GF-D8 (cell line): Measurements from ENCODE around the gene DHRS4.
"Not testable (repeated sequence)": the region's sequence is repeated elsewhere in the genome, so short reads cannot be mapped to it uniquely, and the experiment has no call there.

Source experiments
- DNase-seq: peaks from one replicate; lab custom pipeline; 2025; lab: John Stamatoyannopoulos, UW

Gene DHRS4

GRCh38 chr14:23941230-23941629 is 12.3 kb upstream of the DHRS4 start:
- no peak for DNase-seq

GRCh38 chr14:23941669-23942068 is 11.9 kb upstream of the DHRS4 start:
- DNase-seq, result no peak

GRCh38 chr14:23942587-23942986 is 11.0 kb upstream of the DHRS4 start:
- DNase-seq, result no peak

GRCh38 chr14:23949069-23949468 is 4.5 kb upstream of the DHRS4 start:
- not testable (repeated sequence) for DNase-seq

- no peak for DNase-seq
Observed at GRCh38 chr14:23950411-23951135, 3.0 kb upstream of the DHRS4 start.

GRCh38 chr14:23951136-23951466 is 2.5 kb upstream of the DHRS4 start:
- not testable (repeated sequence) for DNase-seq

GRCh38 chr14:23951590-23952201 is 1.9 kb upstream of the DHRS4 start:
- DNase-seq, result no peak

- not testable (repeated sequence) for DNase-seq
Observed at GRCh38 chr14:23953116-23953463, 480 bp upstream of the DHRS4 start.

- DNase-seq, result not testable (repeated sequence)
Observed at GRCh38 chr14:23954279-23954614, 677 bp downstream of the DHRS4 start.

GRCh38 chr14:23954965-23955364 is 1.4 kb downstream of the DHRS4 start:
- DNase-seq, result not testable (repeated sequence)

- not testable (repeated sequence) for DNase-seq
Observed at GRCh38 chr14:23955811-23956210, 2.2 kb downstream of the DHRS4 start.

- not testable (repeated sequence) for DNase-seq
Observed at GRCh38 chr14:23957913-23958569, 4.5 kb downstream of the DHRS4 start.

GRCh38 chr14:23960899-23961298 is 7.3 kb downstream of the DHRS4 start:
- not testable (repeated sequence) for DNase-seq

GRCh38 chr14:23961704-23962103 is 8.1 kb downstream of the DHRS4 start:
- not testable (repeated sequence) for DNase-seq

GRCh38 chr14:23969130-23969480 is 15.5 kb downstream of the DHRS4 start:
- not testable (repeated sequence) for DNase-seq

- not testable (repeated sequence) for DNase-seq
Observed at GRCh38 chr14:23969481-23970282, 16.1 kb downstream of the DHRS4 start.

- DNase-seq, result not testable (repeated sequence)
Observed at GRCh38 chr14:23970283-23970659, 16.7 kb downstream of the DHRS4 start.

- DNase-seq, result not testable (repeated sequence)
Observed at GRCh38 chr14:23973178-23973577, 19.6 kb downstream of the DHRS4 start.

- DNase-seq, result not testable (repeated sequence)
Observed at GRCh38 chr14:23974041-23974440, 20.5 kb downstream of the DHRS4 start.

- not testable (repeated sequence) for DNase-seq
Observed at GRCh38 chr14:23977208-23977607, 23.6 kb downstream of the DHRS4 start.

- DNase-seq, result not testable (repeated sequence)
Observed at GRCh38 chr14:23981951-23982813, 28.6 kb downstream of the DHRS4 start.
